Loucy (cell line): ENCODE measurements around the gene STX8.

Experiments used
- CTCF ChIP-seq: fragments of 200-600 bp; sonication (generic); conservative IDR thresholded peaks from 2 replicates; pipeline ENCODE4 v1.5.1; 2014; ENCODE audit warnings: mild to moderate bottlenecking, antibody characterized with exemption, low read length
- EZH2phosphoT487 ChIP-seq: fragments of 200-600 bp; IDR thresholded peaks from 2 replicates; pipeline ENCODE4 v1.6.1; 2018; ENCODE audit warnings: antibody characterized with exemption, mild to moderate bottlenecking, moderate library complexity, borderline replicate concordance

DNA sequence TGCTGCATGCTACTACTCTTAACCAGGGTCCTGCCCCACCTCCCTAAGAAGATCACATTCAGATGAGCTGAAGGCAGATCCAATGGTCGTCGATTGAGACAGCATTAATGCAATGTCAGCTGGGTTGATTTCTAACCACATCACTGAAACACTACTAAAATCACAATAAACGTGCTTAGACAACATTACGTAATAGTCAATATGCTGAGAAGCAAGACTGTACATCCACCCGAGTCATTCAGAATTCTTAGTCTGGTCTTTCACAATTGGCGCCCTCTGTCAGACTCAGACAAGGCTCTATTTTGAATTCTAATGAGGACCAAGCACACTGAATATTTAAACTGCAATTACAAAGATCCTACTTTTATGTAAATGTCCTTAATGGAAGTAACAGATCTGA lies 205.2 kb downstream of the STX8 start:
- TF ChIP-seq CTCF, result no peak
- no peak for TF ChIP-seq EZH2phosphoT487
